Measurements from ENCODE around the gene PIK3C2A.

DNA sequence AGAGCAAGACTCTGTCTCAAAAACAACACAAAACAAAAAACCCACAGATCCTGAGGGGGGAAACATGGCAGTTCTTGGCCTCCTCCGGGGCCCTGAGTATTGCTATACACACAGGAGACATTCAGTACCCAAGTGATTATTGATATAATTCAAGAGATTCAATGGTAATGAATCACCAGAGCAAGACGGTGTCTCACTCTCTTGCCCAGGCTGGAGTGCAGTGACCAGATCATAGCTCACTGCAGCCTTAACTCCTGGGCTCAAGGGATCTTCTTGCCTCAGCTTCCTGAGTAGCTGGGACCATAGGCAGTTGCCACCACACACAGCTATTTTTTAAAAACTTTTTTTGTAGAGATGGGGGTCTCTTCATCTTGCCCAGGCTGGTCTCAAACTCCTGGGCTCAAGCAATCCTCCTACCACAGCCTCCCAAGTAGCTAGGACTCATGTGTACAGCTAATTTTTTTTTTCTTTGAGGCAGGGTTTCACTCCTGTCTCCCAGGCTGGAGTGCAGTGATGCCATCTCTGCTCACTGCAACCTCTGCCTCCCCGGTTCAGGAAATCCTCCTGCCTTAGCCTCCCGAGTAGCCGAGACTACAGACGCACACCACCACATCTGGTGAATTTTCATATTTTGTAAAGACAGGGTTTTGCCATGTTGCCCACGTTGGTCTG, 21.8 kb upstream of the PIK3C2A start:
- TF ChIP-seq POLR2A (IDR thresholded peaks at IDR 0.05; ENCODE audit: control extremely low read depth in 1 of 2, low read depth in 2 of 2, low read length in 2 of 2) (no peak), MAX (IDR thresholded peaks at IDR 0.05) (no peak), CHD2 (IDR thresholded peaks at IDR 0.05; ENCODE audit: low read length) (no peak), SUZ12 (IDR thresholded peaks at IDR 0.05; ENCODE audit: low read length) (no peak)
- TF ChIP-seq, protein P1, sequence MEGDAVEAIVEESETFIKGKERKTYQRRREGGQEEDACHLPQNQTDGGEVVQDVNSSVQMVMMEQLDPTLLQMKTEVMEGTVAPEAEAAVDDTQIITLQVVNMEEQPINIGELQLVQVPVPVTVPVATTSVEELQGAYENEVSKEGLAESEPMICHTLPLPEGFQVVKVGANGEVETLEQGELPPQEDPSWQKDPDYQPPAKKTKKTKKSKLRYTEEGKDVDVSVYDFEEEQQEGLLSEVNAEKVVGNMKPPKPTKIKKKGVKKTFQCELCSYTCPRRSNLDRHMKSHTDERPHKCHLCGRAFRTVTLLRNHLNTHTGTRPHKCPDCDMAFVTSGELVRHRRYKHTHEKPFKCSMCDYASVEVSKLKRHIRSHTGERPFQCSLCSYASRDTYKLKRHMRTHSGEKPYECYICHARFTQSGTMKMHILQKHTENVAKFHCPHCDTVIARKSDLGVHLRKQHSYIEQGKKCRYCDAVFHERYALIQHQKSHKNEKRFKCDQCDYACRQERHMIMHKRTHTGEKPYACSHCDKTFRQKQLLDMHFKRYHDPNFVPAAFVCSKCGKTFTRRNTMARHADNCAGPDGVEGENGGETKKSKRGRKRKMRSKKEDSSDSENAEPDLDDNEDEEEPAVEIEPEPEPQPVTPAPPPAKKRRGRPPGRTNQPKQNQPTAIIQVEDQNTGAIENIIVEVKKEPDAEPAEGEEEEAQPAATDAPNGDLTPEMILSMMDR (IDR thresholded peaks at IDR 0.05; ENCODE audit: control extremely low read depth in 1 of 3, insufficient read depth in 1 of 3, low read depth in 1 of 3, low read length in 3 of 3) = no peak

Measured in H1 (cell line).